Thoracic aorta (tissue), 2 donors: Measurements from ENCODE around the gene GRIA3. TPM values are rescaled to one million over a fixed set of nuclear protein-coding genes. Genes with fewer than 3 reads are reported as not detected.

ENCODE experiments used
- ATAC-seq: fragments of 150-250 bp; one replicate; pipeline ENCODE4 v1.8.0; 2017; ENCODE audit warnings: low read depth; ENCODE audit not compliant: insufficient number of reproducible peaks, low FRiP score
- DNase-seq: peaks from one replicate; pipeline ENCODE4 v3.0.0-alpha.2; 2020; ENCODE audit warnings: low spot score
- H3K27ac ChIP-seq, 2 donors: fragments of 200-600 bp; sonication (generic); 1 replicate in 1 of 2; 2 replicates in 1 of 2; pipeline ENCODE4 v1.5.1; 2016; ENCODE audit warnings: mild to moderate bottlenecking in 2 of 2, moderate library complexity in 2 of 2
- H3K27me3 ChIP-seq: fragments of 200-600 bp; sonication (generic); replicated peaks from 2 replicates; pipeline ENCODE4 v1.6.0; 2016; ENCODE audit warnings: mild to moderate bottlenecking; ENCODE audit not compliant: insufficient read depth
- H3K36me3 ChIP-seq: fragments of 200-600 bp; sonication (generic); one replicate; pipeline ENCODE4 v1.5.1; 2016
- H3K4me1 ChIP-seq, 2 donors: fragments of 200-600 bp; sonication (generic); 1 replicate in 1 of 2; 2 replicates in 1 of 2; pipeline versions ENCODE4 v1.5.1 to v1.6.0; 2016; ENCODE audit warnings: low read depth in 2 of 2, mild to moderate bottlenecking in 1 of 2; ENCODE audit not compliant: control insufficient read depth in 1 of 2
- H3K4me3 ChIP-seq: fragments of 200-600 bp; sonication (generic); 2 replicates; pipeline ENCODE4 v1.5.1; 2016; ENCODE audit warnings: mild to moderate bottlenecking
- H3K9me3 ChIP-seq: fragments of 200-600 bp; sonication (generic); 2 replicates; pipeline ENCODE4 v1.5.1; 2016
- CTCF ChIP-seq: fragments of 200-600 bp; sonication (generic); IDR thresholded peaks from one replicate; pipeline ENCODE4 v1.5.1; 2019; ENCODE audit warnings: antibody characterized with exemption
- total RNA-seq, 2 donors: library from RNA; depleted of rRNA; stranded (reverse); fragments of >200 nt; gene quantifications; one replicate each; pipeline versions ENCODE4 v1.1.0 to v1.2.3, GENCODE V29; 2016

GRIA3 gene
- total RNA-seq, 2 donors from 2014 or later = 6.0 to 7.9 TPM

DNA sequence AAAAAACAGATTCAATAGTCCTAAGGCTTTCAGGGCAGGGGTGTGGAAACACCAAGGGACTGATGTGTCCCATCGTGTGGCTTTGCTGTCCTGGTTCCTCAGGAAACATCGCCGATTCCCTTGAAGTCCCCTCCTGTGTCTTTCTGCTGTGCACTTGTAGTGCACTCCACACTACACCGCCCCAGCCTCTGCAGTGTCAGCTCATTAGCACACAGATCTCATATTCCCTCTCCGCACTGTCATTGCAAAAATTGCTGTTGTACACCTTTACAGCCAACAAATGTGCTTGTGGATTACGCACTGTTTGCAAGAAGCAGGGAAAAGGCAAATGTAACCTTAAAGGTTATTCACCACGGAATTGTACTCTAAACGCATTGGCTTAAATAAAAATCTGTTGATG, 5.3 kb downstream of the GRIA3 start:
- Histone ChIP-seq H3K36me3 (no peaks in the 10 kb centered on the region), H3K4me1 (no peaks in the 10 kb centered on the region), H3K4me3 (no peak overlapping the region), H3K9me3 (no peaks in the 10 kb centered on the region), H3K27ac (no peak overlapping the region), H3K27me3 (no peaks in the 10 kb centered on the region)
- DNase-seq = no peak
- no peak for TF ChIP-seq CTCF
- no peak for ATAC-seq

GRCh38 chrX:123190096-123190495, 6.0 kb downstream of the GRIA3 start:
- no peak for TF ChIP-seq CTCF
- H3K9me3 ChIP-seq = no peaks in the 10 kb centered on the region
- DNase-seq = no peak
- no peaks in the 10 kb centered on the region for H3K4me1 ChIP-seq
- no peaks in the 10 kb centered on the region for H3K27me3 ChIP-seq
- no peaks in the 10 kb centered on the region for H3K36me3 ChIP-seq
- H3K27ac ChIP-seq = no peak overlapping the region
- H3K4me3 ChIP-seq = no peak overlapping the region
- no peak for ATAC-seq

- Histone ChIP-seq H3K27ac (no peak overlapping the region), H3K4me1 (no peaks in the 10 kb centered on the region), H3K27me3 (no peaks in the 10 kb centered on the region), H3K36me3 (no peaks in the 10 kb centered on the region), H3K4me3 (no peak overlapping the region), H3K9me3 (no peaks in the 10 kb centered on the region)
- ATAC-seq = no peak
- no peak for DNase-seq
- no peak for TF ChIP-seq CTCF
Observed at GRCh38 chrX:123193101-123193500, 9.0 kb downstream of the GRIA3 start.

DNA sequence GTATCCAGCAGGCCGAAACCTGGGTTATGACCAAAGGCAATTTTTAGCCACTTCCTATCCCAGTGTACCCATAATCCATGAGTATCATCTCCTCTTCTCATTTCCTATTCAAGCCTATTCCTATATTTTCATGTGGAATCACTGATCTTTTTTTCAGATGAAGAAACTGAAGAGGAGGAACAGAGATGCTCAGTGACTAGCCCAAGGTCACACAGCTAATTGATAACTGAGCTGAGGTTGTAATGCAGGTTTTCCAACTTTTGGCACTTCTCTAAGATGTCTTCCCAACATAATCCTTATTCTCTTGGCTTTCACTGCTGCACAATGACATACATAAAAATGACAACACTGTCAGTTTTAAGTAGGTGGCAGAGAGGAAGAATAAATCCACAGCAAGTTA, 15.3 kb downstream of the GRIA3 start:
- Histone ChIP-seq H3K4me1 (no peaks in the 10 kb centered on the region), H3K36me3 (no peaks in the 10 kb centered on the region), H3K4me3 (no peak overlapping the region), H3K9me3 (no peaks in the 10 kb centered on the region), H3K27ac (no peak overlapping the region), H3K27me3 (no peaks in the 10 kb centered on the region)
- ATAC-seq (no peak), DNase-seq (no peak)
- no peak for TF ChIP-seq CTCF

DNA sequence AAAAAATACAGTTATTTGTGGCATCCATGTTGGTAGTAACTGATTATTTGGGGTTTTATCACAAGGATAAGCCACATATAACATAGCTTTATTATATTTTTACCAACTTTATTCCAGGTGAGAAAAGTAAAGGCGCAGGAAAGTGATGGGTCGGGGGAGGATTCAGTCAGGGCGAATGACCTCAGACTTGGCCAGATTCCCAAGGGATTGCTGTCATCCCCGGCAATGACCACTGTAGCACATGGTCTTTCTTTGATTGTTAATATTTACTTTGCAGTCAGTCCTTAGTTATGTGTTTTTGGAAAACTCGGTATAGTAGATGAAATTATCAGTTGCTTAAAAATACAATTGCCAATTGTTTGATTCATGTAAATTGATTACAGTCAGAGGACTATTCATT, 17.6 kb downstream of the GRIA3 start:
- no peak overlapping the region for H3K4me3 ChIP-seq

More for the DNA sequence above, 17.6 kb downstream of the GRIA3 start:
- no peaks in the 10 kb centered on the region for H3K9me3 ChIP-seq
- H3K27me3 ChIP-seq = no peaks in the 10 kb centered on the region
- H3K4me1 ChIP-seq = no peaks in the 10 kb centered on the region
- no peak for DNase-seq
- TF ChIP-seq CTCF = no peak
- H3K36me3 ChIP-seq = no peaks in the 10 kb centered on the region
- H3K27ac ChIP-seq = no peak overlapping the region
- ATAC-seq = no peak
